MM.1S (cell line): ENCODE data around the gene BATF3.

Source experiments
- CTCF ChIP-seq: fragments of 300-600 bp; sonication (generic); IDR thresholded peaks from 2 replicates; pipeline ENCODE4 v1.5.1; 2016; ENCODE audit warnings: antibody characterized with exemption, low read length, mixed read lengths
- EZH2phosphoT487 ChIP-seq: fragments of 300-600 bp; sonication (generic); IDR thresholded peaks from 2 replicates; pipeline ENCODE4 v1.6.1; 2018; ENCODE audit warnings: antibody characterized with exemption, low read length

DNA sequence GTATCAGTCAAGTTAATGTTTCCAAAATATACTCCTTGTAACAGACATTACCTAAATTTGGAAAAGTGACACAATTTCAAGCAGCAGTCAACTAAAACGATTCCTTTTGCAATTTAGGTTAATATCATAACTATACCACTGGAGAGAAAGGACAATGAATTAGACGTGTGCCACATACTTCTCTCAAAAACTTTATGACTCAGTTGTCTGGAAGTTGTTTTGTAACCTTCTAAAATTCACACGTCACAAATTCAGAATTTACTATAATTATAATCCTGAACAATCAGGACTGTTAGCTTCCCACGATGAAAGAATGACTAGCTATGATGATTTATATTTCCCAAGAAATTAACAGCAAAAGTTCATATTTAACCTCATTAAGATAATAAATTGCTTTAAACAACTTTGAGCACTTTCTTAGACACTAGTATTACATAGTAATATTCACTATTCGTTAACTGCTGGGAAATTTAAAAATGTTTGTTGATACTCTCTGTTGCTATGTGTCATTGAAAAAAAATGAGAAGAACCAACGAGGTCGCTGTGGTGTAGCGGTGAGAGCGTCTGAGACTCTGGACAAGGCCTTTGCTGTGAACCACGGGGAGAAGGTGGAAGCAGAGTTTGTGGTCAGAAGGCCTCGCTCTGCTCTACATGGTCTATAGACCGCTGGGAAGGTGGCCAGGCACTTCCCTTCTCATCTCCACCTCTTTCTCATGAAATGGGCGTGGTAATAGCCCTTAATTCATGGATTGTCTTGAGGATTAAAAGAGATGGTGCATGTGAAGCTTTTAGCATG, 27.9 kb upstream of the BATF3 start:
- TF ChIP-seq CTCF = no peak
- no peak for TF ChIP-seq EZH2phosphoT487
